AG08395 (cell line): Measurements from ENCODE around the gene ZNF45.
"Not testable (repeated sequence)": the region's sequence is repeated elsewhere in the genome, so short reads cannot be mapped to it uniquely, and the experiment has no call there.

ENCODE experiments used
- DNase-seq: peaks from one replicate; pipeline ENCODE4 v3.0.0; 2012; ENCODE audit warnings: mixed read lengths, low spot score

Gene ZNF45

DNA sequence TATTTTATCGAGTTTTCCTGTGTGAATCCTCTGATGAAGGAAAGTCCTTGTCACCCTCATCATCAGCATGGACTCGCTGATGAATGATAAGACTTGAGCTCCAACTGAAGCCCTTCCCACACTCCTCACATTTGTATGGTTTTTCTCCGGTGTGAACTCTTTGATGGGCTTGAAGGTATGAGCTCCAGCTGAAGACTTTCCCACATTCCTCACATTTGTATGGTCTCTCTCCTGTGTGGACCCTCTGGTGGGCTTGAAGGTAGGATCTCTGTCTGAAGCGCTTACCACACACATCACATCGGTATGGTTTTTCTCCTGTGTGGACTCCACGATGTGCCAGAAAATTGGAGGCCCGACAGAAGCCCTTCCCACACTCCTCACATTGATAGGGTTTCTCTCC is 21.7 kb downstream of the ZNF45 start:
- no peak for DNase-seq

GRCh38 chr19:43910884-43911283 is 24.2 kb downstream of the ZNF45 start:
- DNase-seq: no peak

DNA sequence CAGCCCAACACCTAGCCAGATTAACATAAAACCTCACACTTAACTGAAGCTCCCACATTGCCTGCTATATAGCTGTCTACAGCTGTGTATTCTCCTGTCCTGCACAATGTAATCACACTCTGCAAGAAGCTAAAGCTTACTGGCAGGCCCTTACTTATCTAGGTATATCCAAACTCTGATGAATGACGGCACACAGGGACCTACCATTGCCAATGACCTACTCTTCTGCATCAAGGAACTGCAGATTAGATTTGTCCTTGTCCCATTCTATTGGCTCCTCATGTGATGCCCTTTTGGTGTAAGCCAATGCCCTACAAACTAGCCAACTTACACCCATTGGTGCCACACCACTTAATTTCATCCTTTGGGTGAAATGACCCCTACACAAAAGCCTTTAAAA is 26.4 kb downstream of the ZNF45 start:
- DNase-seq: no peak

DNA sequence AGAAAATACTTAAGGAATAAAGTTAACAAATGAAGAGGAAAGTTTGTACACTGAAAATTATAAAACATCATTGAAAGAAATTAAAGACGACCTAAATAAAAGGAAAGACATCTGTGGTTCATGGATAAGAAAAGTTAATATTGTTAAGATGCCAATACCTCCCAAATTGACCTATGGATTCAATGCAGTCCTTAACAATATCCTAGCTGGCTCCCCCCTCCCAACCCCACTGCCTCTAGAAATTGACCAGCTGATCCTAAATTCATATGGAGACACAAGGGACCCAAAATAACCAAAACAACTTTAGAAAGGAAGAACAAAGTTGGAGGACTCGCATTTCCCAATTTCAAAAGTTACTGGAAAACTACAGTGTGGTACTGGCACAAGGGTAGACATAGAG is 28.3 kb downstream of the ZNF45 start:
- no peak for DNase-seq

GRCh38 chr19:43905897-43906296 is 29.2 kb downstream of the ZNF45 start:
- no peak for DNase-seq

DNA sequence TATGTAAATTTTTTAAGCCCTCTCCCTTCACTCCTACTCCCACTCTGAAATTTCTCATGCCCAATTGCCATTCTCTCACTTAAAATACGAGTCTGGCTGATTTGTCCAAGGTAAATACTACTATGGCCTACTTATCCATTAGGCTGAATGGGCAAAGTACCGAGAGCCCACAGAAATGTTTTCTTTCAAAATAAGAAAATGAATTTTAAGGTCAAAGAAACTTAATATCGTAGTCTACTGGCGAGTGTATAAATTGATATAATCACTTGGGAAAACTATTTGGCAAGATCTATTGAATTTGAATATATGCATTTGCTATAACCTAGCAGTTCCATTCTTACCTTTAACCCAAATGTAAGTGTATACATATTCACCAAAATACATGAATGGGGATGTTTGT is 32.7 kb downstream of the ZNF45 start:
- no peak for DNase-seq

DNA sequence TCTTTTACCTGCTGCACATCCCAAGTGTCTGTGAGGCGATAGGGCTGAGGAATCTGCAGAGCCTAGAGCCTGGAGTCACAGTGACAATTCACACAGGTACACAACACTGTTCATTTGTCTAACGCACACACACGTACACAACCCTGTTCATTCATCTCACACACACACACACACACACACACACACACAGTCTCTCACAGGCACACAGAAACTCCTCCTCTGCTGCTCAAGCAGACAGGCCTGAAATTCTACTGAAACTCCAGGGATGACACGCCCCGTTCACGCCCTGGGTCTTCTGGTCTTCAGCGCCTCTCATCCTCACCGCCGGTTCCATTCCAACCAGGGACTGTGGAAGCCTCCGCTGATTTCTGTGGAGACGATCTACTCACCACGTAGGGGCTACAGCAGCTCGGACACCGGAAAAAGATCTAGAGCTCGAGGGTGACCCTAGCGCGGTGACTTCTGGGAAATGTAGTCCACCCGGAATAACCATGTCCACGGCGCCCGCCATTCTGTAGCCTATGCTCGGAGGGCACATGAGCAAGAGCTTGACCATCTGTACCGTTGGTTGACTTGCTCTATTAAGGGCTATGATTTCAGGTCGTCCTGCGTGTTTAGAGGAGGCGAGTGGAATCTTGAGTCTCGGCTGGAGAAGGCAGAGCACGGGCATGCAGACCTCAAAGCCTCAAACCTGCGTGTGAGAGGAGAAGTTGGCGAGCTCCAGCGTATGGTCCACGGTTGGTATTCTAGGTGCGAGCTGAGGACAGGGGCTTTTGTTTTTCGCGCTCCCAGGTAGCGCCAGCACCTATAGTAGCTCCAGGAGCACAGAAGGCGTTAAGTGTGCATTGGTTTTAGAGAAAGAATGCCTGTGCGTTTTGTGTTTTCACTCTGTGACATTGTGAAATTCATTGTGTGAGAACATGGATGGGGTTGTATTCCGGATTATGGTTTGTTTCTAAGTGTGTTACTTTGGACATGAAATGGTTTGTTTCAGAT is 33.4 kb downstream of the ZNF45 start:
- peak; percentile 91 for DNase-seq

DNA sequence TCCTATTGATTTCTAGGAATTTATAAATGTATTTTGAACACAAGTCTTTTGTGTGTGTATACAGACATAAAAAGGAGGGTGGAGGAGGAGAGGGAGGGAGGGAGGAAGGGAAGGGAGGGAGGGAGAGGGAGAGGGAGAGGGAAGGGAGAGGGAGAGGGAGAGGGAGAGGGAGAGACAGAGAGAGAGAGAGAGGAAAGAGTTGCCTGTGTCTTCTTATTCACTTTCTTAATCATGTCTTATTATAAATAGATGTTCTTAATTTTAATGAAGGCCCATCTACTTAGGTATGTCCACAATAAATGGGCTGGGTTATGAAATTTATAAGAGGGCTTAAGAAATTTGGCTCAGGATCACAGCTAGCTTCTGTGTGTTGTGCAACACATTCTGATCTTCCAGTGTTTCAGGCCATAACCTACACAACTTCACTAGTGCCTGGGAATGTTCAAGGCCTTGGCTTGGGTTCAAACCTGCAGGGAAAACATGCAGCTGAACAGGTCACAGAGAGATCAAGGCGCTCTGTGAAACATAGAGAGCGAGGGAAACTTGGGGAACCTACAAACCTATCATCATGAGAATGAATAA is 39.3 kb downstream of the ZNF45 start:
- no peak for DNase-seq

DNA sequence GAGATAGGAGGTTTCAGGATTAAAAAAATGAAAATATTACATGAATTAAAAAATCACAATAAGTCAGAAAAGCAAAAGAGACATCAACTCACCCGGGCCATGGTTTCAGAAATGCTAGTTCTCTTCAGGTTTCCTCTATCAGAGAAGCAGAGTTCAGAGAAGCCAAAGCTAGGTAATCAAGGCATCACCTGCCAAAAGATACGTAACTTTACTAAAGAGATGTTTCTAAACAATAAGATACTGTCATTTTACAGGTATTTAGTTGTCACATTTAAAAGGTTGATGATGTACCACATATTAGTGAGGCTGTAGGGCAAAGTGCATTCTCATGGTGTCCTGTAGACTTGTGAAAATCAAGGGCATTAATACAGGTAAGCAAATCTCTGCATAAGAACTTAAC is 51.2 kb downstream of the ZNF45 start, which contains the start of gene ZNF404:
Gene ZNF404, minus strand, starts transcription at position 101 of the 400 bp plus-strand sequence.
- no peak for DNase-seq

DNA sequence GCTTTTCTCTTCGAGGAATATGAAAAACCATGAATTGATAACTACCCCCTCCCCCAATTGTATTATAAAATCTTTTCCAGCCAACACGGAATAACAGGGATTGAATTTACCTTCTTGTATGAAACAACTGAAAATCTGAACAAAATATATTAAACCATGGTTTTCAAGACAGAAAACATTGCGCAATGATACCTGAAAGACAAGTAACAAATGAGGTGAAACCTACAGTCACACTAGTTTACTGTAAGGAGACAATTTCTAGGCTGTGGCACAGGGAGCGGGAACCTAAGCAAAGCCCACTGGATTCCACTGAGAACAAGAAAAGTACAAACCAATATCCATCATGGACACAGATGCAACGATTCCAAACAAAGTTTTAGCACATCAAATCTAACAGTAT is 54.6 kb downstream of the ZNF45 start:
- DNase-seq: no peak

DNA sequence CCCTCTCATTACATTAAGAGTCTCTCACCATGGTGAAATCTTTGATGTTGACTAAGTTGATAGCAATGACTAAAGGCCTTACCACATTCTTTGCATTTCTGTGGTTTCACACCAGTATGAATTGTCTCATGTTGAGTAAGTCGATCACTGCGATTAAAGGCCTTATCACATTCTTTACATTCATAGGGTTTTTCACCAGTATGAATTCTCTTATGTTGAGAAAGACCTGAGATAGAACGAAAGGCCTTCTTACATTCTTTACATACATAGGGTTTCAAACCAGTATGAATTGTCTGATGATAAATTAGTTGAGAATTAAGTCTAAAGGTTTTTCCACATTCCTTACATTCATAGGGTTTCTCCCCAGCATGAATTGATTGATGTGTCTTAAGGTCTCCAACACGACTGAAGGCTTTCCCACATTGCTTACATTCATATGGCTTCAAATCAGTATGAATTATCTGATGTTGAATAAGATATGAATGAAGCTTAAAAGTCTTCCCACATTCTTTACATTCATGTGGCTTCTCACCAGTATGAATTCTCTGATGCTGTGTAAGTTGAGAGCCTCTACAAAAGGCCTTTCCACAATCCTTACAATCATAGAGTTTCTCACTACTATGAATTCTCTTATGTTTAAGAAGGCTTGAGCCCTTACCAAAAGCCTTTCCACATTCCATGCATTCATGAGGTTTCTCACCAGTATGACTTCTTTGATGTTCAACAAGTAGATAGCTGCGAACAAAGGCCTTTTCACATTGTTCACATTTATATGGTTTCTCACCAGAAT is 62.3 kb downstream of the ZNF45 start:
- DNase-seq: no peak

GRCh38 chr19:43866923-43867322 is 68.2 kb downstream of the ZNF45 start:
- not testable (repeated sequence) for DNase-seq
